Panc1 (cell line): ENCODE measurements around the gene CLIC6. TPM values are rescaled to one million over a fixed set of nuclear protein-coding genes. Genes with fewer than 3 reads are reported as not detected.

Experiments used
- ATAC-seq: fragments of 200-7000 bp; cut with Tn5 transposase; 2 replicates; pipeline ENCODE4 v1.9.1; 2020; ENCODE audit warnings: mild to moderate bottlenecking, moderate library complexity
- BruUV-seq: library from RNA; stranded (reverse); fragments of 400-500 nt; replicated peaks from 2 replicates; lab custom pipeline; 2021; lab: Mats Ljungman, UMichigan
- CTCF ChIA-PET: fragments of 300-600 bp; sonication (Branson Sonifier 250); formaldehyde crosslinking; loops from one replicate; lab custom pipeline; 2022; ENCODE audit warnings: antibody characterized with exemption; lab: Charles Lee
- POLR2A ChIA-PET: fragments of 300-600 bp; sonication (Branson Sonifier 250); formaldehyde crosslinking; loops from one replicate; lab custom pipeline; 2022; ENCODE audit warnings: antibody characterized with exemption; lab: Charles Lee
- DNase-seq: peaks from one replicate; pipeline ENCODE4 v3.0.0-alpha.2; 2010; ENCODE audit warnings: low read depth, low spot score
- H3K27ac ChIP-seq: 2 replicates; pipeline ENCODE4 v1.5.1; 2011; ENCODE audit warnings: mild to moderate bottlenecking, low read length, inconsistent platforms
- H3K27me3 ChIP-seq: fragments of 200-500 bp; sonication (Bioruptor generic); 2 replicates; pipeline ENCODE4 v1.6.0; 2014; ENCODE audit warnings: low read length, inconsistent platforms; ENCODE audit not compliant: control insufficient read depth, insufficient read depth
- H3K36me3 ChIP-seq: fragments of 200-500 bp; sonication (Bioruptor generic); 2 replicates; pipeline ENCODE4 v1.5.1; 2014; ENCODE audit warnings: inconsistent platforms, mild to moderate bottlenecking, low read length, moderate library complexity; ENCODE audit not compliant: control insufficient read depth, insufficient read depth
- H3K4me1 ChIP-seq: 2 replicates; pipeline ENCODE4 v1.5.1; 2011; ENCODE audit warnings: inconsistent platforms, mild to moderate bottlenecking, low read length, moderate library complexity; ENCODE audit not compliant: control insufficient read depth, insufficient read depth
- H3K4me3 ChIP-seq, 2 experiments: 2 replicates each; pipeline ENCODE4 v1.5.1; 2011 to 2012; ENCODE audit warnings: low read depth in 2 of 2, low read length in 2 of 2, mild to moderate bottlenecking in 2 of 2, inconsistent platforms in 1 of 2, moderate library complexity in 1 of 2
- H3K9me3 ChIP-seq: fragments of 200-500 bp; sonication (Bioruptor generic); 2 replicates; pipeline ENCODE4 v1.5.1; 2014; ENCODE audit warnings: low read depth, mild to moderate bottlenecking, inconsistent platforms, low read length, moderate library complexity; ENCODE audit not compliant: control insufficient read depth, insufficient read depth
- POLR2AphosphoS5 ChIP-seq: IDR thresholded peaks from 2 replicates; pipeline ENCODE4 v1.6.1; 2012; ENCODE audit warnings: mild to moderate bottlenecking, low read depth, low read length, moderate library complexity
- SIN3A ChIP-seq: IDR thresholded peaks from 2 replicates; pipeline ENCODE4 v1.6.1; 2012; ENCODE audit warnings: low read depth, mild to moderate bottlenecking, low read length, moderate library complexity, borderline replicate concordance; ENCODE audit not compliant: insufficient read depth
- TCF7L2 ChIP-seq: IDR thresholded peaks from 2 replicates; pipeline ENCODE4 v1.6.1; 2011; ENCODE audit warnings: mild to moderate bottlenecking, low read depth, low read length, inconsistent platforms
- in situ Hi-C: cut with HindIII; loops from 2 replicates; pipeline ENCODE4 v1.10.0; 2016; ENCODE audit warnings: low sequenced_read_pairs, low pct_unique_long_range_greater_than_20kb
- intact Hi-C: fragments of 100-400 bp; cut with micrococcal nuclease; formaldehyde crosslinking; loops from one replicate; pipeline ENCODE4 v1.10.0; 2022; ENCODE audit not compliant: unreplicated experiment
- total RNA-seq: library from RNA; stranded (reverse); gene quantifications from one replicate; pipeline ENCODE4 v1.2.1, GENCODE V29; 2021; ENCODE audit not compliant: unreplicated experiment
- TF ChIP-seq, protein P1 (sequence below), 2 experiments: IDR thresholded peaks; 2 replicates each; pipeline ENCODE4 v1.6.1; 2011 to 2012; ENCODE audit warnings: low read depth in 2 of 2, control low read depth in 1 of 2, low read length in 1 of 2, mild to moderate bottlenecking in 1 of 2, moderate library complexity in 1 of 2; ENCODE audit not compliant: insufficient read depth in 1 of 2
- TF ChIP-seq, protein P2 (sequence below): fragments of 450-650 bp; IDR thresholded peaks from 2 replicates; pipeline ENCODE4 v1.5.1; 2017; ENCODE audit warnings: mild to moderate bottlenecking

The CLIC6 gene
- total RNA-seq, 1 experiment from 2014 or later: 0.05 TPM

DNA sequence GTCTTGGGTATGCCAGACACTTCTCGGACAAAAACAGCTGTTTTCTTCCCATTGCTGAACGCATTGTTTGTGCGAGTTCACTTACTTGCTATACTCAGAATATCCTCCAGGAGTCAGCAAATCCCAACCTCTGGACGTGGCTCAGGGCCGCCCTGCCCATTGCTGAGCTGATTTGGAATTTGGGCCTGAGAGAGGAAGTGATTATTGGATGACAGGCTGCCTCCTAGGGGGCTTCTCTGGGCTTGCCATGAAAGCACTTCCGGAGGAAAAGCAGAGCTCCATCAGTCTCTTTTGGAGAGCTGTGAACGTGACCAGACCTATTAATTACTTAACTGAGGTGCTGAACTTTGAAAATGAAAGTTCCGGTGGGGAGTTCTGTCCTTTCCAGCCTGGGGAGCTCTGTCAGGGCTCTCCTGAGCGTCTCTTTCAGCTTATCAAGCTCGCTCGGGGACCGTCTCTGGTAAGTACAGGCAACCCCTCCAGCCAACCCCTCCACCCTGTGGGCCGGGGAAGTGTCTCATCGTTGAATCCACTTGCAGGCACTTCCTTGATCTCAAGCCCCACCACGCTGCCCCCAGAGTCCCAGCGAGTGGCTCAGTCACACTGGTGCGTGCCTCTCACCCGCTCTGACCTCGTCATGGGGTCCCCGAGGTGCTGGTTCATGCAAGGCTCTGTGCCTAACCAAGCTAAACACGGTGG, 76.9 kb downstream of the CLIC6 start:
- intact Hi-C loops (loop anchor here (5.0 to 10.0 kb wide), 3 partner anchors 147 to 1099 kb away; no protein-coding TSS in a partner anchor), in situ Hi-C loops (no loop called here)
- peak; percentile 95 for ATAC-seq
- H3K4me3 ChIP-seq: peak overlapping the region in 1 of 2 experiments; percentile 5; a peak in 1 of 4 replicates
- no peaks in the 10 kb centered on the region for H3K9me3 ChIP-seq
- peak; percentile 47 for DNase-seq
- TF ChIP-seq, protein P1, sequence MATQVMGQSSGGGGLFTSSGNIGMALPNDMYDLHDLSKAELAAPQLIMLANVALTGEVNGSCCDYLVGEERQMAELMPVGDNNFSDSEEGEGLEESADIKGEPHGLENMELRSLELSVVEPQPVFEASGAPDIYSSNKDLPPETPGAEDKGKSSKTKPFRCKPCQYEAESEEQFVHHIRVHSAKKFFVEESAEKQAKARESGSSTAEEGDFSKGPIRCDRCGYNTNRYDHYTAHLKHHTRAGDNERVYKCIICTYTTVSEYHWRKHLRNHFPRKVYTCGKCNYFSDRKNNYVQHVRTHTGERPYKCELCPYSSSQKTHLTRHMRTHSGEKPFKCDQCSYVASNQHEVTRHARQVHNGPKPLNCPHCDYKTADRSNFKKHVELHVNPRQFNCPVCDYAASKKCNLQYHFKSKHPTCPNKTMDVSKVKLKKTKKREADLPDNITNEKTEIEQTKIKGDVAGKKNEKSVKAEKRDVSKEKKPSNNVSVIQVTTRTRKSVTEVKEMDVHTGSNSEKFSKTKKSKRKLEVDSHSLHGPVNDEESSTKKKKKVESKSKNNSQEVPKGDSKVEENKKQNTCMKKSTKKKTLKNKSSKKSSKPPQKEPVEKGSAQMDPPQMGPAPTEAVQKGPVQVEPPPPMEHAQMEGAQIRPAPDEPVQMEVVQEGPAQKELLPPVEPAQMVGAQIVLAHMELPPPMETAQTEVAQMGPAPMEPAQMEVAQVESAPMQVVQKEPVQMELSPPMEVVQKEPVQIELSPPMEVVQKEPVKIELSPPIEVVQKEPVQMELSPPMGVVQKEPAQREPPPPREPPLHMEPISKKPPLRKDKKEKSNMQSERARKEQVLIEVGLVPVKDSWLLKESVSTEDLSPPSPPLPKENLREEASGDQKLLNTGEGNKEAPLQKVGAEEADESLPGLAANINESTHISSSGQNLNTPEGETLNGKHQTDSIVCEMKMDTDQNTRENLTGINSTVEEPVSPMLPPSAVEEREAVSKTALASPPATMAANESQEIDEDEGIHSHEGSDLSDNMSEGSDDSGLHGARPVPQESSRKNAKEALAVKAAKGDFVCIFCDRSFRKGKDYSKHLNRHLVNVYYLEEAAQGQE (IDR thresholded peaks at IDR 0.05; ENCODE audit: insufficient read depth in 1 of 2, low read depth in 2 of 2, low read length in 1 of 2): no peak
- TF ChIP-seq, protein P2, sequence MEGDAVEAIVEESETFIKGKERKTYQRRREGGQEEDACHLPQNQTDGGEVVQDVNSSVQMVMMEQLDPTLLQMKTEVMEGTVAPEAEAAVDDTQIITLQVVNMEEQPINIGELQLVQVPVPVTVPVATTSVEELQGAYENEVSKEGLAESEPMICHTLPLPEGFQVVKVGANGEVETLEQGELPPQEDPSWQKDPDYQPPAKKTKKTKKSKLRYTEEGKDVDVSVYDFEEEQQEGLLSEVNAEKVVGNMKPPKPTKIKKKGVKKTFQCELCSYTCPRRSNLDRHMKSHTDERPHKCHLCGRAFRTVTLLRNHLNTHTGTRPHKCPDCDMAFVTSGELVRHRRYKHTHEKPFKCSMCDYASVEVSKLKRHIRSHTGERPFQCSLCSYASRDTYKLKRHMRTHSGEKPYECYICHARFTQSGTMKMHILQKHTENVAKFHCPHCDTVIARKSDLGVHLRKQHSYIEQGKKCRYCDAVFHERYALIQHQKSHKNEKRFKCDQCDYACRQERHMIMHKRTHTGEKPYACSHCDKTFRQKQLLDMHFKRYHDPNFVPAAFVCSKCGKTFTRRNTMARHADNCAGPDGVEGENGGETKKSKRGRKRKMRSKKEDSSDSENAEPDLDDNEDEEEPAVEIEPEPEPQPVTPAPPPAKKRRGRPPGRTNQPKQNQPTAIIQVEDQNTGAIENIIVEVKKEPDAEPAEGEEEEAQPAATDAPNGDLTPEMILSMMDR: peak; percentile 86
- H3K36me3 ChIP-seq: no peaks in the 10 kb centered on the region
- no peaks in the 10 kb centered on the region for H3K27me3 ChIP-seq
- ChIA-PET POLR2A (no interaction called here), CTCF (interaction anchor here (0.7 to 1.2 kb wide), 6 partner anchors 19 to 1094 kb away, joined by 3 to 8 read pairs (median 3); partner anchors contain the start of gene RUNX1)
- BruUV-seq: no TSS peak
- no peak overlapping the region for H3K27ac ChIP-seq
- peaks cover 4% of the 10 kb centered on the region for H3K4me1 ChIP-seq

DNA sequence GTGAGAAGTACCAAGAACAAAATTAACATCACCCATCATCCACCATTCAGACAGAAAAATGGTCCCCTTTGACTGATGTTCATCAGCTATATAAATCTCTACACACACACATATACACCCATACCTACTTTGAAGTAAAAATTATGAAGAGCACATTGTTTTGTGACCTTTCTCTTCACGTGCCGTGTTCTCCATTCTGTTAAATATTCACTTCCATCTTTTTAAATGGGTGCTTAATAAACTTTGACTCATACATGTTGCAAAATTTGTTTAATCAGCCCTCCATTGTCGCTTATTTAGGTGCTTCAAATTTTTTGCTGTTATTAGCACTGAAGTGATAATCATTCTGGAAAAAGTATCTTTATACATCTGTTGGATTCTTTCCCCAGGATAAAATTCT, 80.1 kb downstream of the CLIC6 start:
- ChIA-PET CTCF (no interaction called here), POLR2A (no interaction called here)
- in situ Hi-C loops: no loop called here
- ATAC-seq (no peak), DNase-seq (no peak)
- Histone ChIP-seq H3K4me3 (no peak overlapping the region), H3K36me3 (no peaks in the 10 kb centered on the region), H3K27ac (no peak overlapping the region), H3K9me3 (no peaks in the 10 kb centered on the region), H3K27me3 (no peaks in the 10 kb centered on the region), H3K4me1 (peaks cover 4% of the 10 kb centered on the region)
- no TSS peak for BruUV-seq
- TF ChIP-seq, protein P2: no peak
- TF ChIP-seq SIN3A (no peak), TCF7L2 (no peak), POLR2AphosphoS5 (no peak)
- TF ChIP-seq, protein P1 (IDR thresholded peaks at IDR 0.05; ENCODE audit: insufficient read depth in 1 of 2, low read depth in 2 of 2, low read length in 1 of 2): no peak
- intact Hi-C loops: loop anchor here (5.0 to 10.0 kb wide), 3 partner anchors 143 to 1096 kb away; no protein-coding TSS in a partner anchor
